GM12878 (cell line): ENCODE measurements around the gene ERC2. TPM values are rescaled to one million over a fixed set of nuclear protein-coding genes. Genes with fewer than 3 reads are reported as not detected.

Experiments
- ATAC-seq: fragments of 200-7000 bp; cut with Tn5 transposase; 3 replicates; pipeline ENCODE4 v1.9.1; 2020; ENCODE audit warnings: mild to moderate bottlenecking, moderate library complexity
- BruUV-seq: library from RNA; stranded (reverse); fragments of 400-500 nt; replicated peaks from 2 replicates; lab custom pipeline; 2021; lab: Mats Ljungman, UMichigan
- CTCF ChIA-PET: fragments of 300-600 bp; sonication (Branson Sonifier 250); formaldehyde crosslinking; extraction: SDS; loops from one replicate; lab custom pipeline; 2021; ENCODE audit warnings: inconsistent platforms; lab: Yijun Ruan, JAX
- POLR2A ChIA-PET: fragments of 350-600 bp; formaldehyde crosslinking; extraction: SDS; loops from one replicate; lab custom pipeline; 2021; ENCODE audit warnings: inconsistent platforms; lab: Charles Lee
- RAD21 ChIA-PET: fragments of 300-600 bp; sonication (Branson Sonifier 250); formaldehyde crosslinking; loops from one replicate; lab custom pipeline; 2023; ENCODE audit warnings: antibody characterized with exemption; ENCODE audit not compliant: unreplicated experiment; lab: Charles Lee
- SMC1A ChIA-PET: fragments of 300-600 bp; sonication (Branson Sonifier 250); formaldehyde crosslinking; loops from one replicate; lab custom pipeline; 2023; ENCODE audit not compliant: unreplicated experiment, uncharacterized antibody; lab: Charles Lee
- DNase-seq: peaks from one replicate; pipeline ENCODE4 v3.0.0-alpha.2; 2011; ENCODE audit warnings: low read depth, low spot score
- FAIRE-seq: peaks from 3 replicates; lab custom pipeline; 2011; peaks lifted over from hg19 to GRCh38; lab: Jason Lieb, UNC
- H2AFZ ChIP-seq: 2 replicates; pipeline ENCODE4 v1.6.0; 2011; ENCODE audit warnings: low read depth, low read length, control low read depth; ENCODE audit not compliant: control insufficient read depth
- H3K27ac ChIP-seq: 2 replicates; pipeline ENCODE4 v1.5.1; 2011; ENCODE audit warnings: control low read depth; ENCODE audit not compliant: control insufficient read depth, insufficient read depth
- H3K27me3 ChIP-seq, 2 experiments: replicated peaks in 1 of 2; 2 replicates each; pipeline versions ENCODE4 v1.6.0 to v1.6.1; 2011; ENCODE audit warnings: low read length in 1 of 2; ENCODE audit not compliant: control insufficient read depth in 2 of 2, insufficient read depth in 2 of 2
- H3K36me3 ChIP-seq, 2 experiments: 2 replicates each; pipeline ENCODE4 v1.5.1; 2011; ENCODE audit warnings: low read length in 1 of 2; ENCODE audit not compliant: control insufficient read depth in 2 of 2, insufficient read depth in 2 of 2
- H3K4me1 ChIP-seq: 2 replicates; pipeline ENCODE4 v1.6.1; 2011; ENCODE audit warnings: mild to moderate bottlenecking, low read length, moderate library complexity, mixed read lengths; ENCODE audit not compliant: control insufficient read depth, insufficient read depth
- H3K4me2 ChIP-seq: 2 replicates; pipeline ENCODE4 v1.6.0; 2011; ENCODE audit warnings: control low read depth; ENCODE audit not compliant: control insufficient read depth, insufficient read depth
- H3K4me3 ChIP-seq: fragments of 200-600 bp; sonication (generic); 2 replicates; pipeline ENCODE4 v1.5.1; 2016
- H3K79me2 ChIP-seq: 2 replicates; pipeline ENCODE4 v1.6.0; 2011; ENCODE audit warnings: low read length; ENCODE audit not compliant: control insufficient read depth, insufficient read depth
- H3K9ac ChIP-seq: 2 replicates; pipeline ENCODE4 v1.8.0; 2011; ENCODE audit warnings: low read length, control low read depth, mixed read lengths; ENCODE audit not compliant: control insufficient read depth, insufficient read depth
- H3K9me3 ChIP-seq: replicated peaks from 3 replicates; pipeline ENCODE4 v1.5.1; 2011; ENCODE audit warnings: mild to moderate bottlenecking, low read length; ENCODE audit not compliant: control insufficient read depth, insufficient read depth
- H4K20me1 ChIP-seq: 2 replicates; pipeline ENCODE4 v1.6.0; 2011; ENCODE audit not compliant: control insufficient read depth, insufficient read depth
- BMI1 ChIP-seq: fragments of 450-650 bp; IDR thresholded peaks from 2 replicates; pipeline ENCODE4 v1.6.1; 2016; ENCODE audit warnings: mild to moderate bottlenecking, moderate library complexity, borderline replicate concordance
- CHD4 ChIP-seq: fragments of 200-600 bp; sonication (generic); IDR thresholded peaks from 2 replicates; pipeline ENCODE4 v1.6.1; 2016; ENCODE audit warnings: mild to moderate bottlenecking
- EGR1 ChIP-seq, 2 experiments: IDR thresholded peaks; 1 replicate in 1 of 2; 2 replicates in 1 of 2; pipeline ENCODE4 v1.6.1; 2011 to 2012; ENCODE audit warnings: low read depth in 2 of 2, low read length in 2 of 2, borderline replicate concordance in 1 of 2, mild to moderate bottlenecking in 1 of 2, moderate library complexity in 1 of 2
- GATAD2B ChIP-seq: fragments of 450-650 bp; conservative IDR thresholded peaks from 2 replicates; pipeline ENCODE4 v1.6.1; 2017; ENCODE audit warnings: low read depth, mild to moderate bottlenecking, moderate library complexity
- HCFC1 ChIP-seq: fragments of 150-350 bp; IDR thresholded peaks from 2 replicates; pipeline ENCODE4 v1.6.1; 2014; ENCODE audit warnings: low read length
- NFYA ChIP-seq: IDR thresholded peaks from 2 replicates; pipeline ENCODE4 v1.6.1; 2011; ENCODE audit warnings: low read depth, mild to moderate bottlenecking, low read length, improper control_type of control experiment, borderline replicate concordance
- NR2C2 ChIP-seq: IDR thresholded peaks from 2 replicates; pipeline ENCODE4 v1.6.1; 2011; ENCODE audit warnings: borderline replicate concordance, low read depth; ENCODE audit not compliant: control insufficient read depth, insufficient read length
- SIX5 ChIP-seq: IDR thresholded peaks from 2 replicates; pipeline ENCODE4 v1.6.1; 2011; ENCODE audit warnings: mild to moderate bottlenecking, low read depth, low read length, moderate library complexity; ENCODE audit not compliant: severe bottlenecking
- ZNF207 ChIP-seq: fragments of 450-650 bp; IDR thresholded peaks from 2 replicates; pipeline ENCODE4 v1.6.1; 2014; ENCODE audit warnings: antibody characterized with exemption, mild to moderate bottlenecking, borderline replicate concordance
- WGBS: methylation state at CpG from one replicate; pipeline ENCODE4 v1.1.6; 2016; ENCODE audit warnings: low lambda C conversion rate; ENCODE audit not compliant: insufficient replicate concordance, insufficient coverage; ENCODE audit errors: missing lambda C conversion rate; 5-methylcytosine and 5-hydroxymethylcytosine counted together
- in situ Hi-C: fragments of 300-500 bp; cut with MboI; formaldehyde crosslinking; loops from 9 replicates; pipeline ENCODE4 v1.14.3; 2018; ENCODE audit warnings: mixed read lengths
- intact Hi-C: fragments of 100-400 bp; cut with micrococcal nuclease; formaldehyde crosslinking; loops from one replicate; pipeline ENCODE4 v1.14.2; 2022; ENCODE audit not compliant: unreplicated experiment
- polyA plus RNA-seq, 11 experiments: library from polyadenylated mRNA; depleted of rRNA in 4 of 11; unstranded in 6 of 11; stranded (reverse) in 5 of 11; fragments of >200 nt; fragmentation: Nextera tagmentation in 4 of 11; fragmentation: Illumina TruSeq in 1 of 11; extraction: Ambion mirVana in 4 of 11; extraction: Trizol in 1 of 11; gene quantifications; 1 replicate in 1 of 11; 2 replicates in 10 of 11; pipeline versions ENCODE4 v1.2.1 to v1.2.3, GENCODE V29; 2011 to 2016; ENCODE audit warnings: inconsistent platforms in 2 of 11, missing spikeins in 2 of 11, low read depth in 1 of 11
- total RNA-seq, 4 experiments: library from RNA; depleted of rRNA in 3 of 4; stranded (reverse); fragments of >200 nt in 3 of 4; fragmentation: Illumina TruSeq in 1 of 4; extraction: Trizol in 1 of 4; gene quantifications; 2 replicates each; pipeline versions ENCODE4 v1.2.1 to v1.2.3, GENCODE V29; 2013 to 2021

The ERC2 gene
- total and polyA plus RNA-seq, 10 of the 15 experiments (the other 5 are each of a cell fraction or from before 2014, with no cell fraction given): 0.06 to 1.4 (median 0.12) TPM; not detected in 3

- no peak for TF ChIP-seq BMI1
These were observed 1001.7 kb downstream of the ERC2 start (continued) for GRCh38 chr3:55466526-55466925.

- in situ Hi-C loops: no loop called here
- Histone ChIP-seq H3K9me3 (no peaks in the 10 kb centered on the region), H4K20me1 (no peaks in the 10 kb centered on the region), H2AFZ (no peak overlapping the region), H3K4me2 (no peak overlapping the region), H3K4me3 (no peak overlapping the region), H3K79me2 (no peaks in the 10 kb centered on the region), H3K36me3 (no peaks in the 10 kb centered on the region), H3K4me1 (no peaks in the 10 kb centered on the region), H3K9ac (no peak overlapping the region), H3K27me3 (peaks cover 0 to 2% of the 10 kb centered on the region in 2 experiments; a peak in 2 of 4 replicates), H3K27ac (no peak overlapping the region)
- no TSS peak for BruUV-seq
- intact Hi-C loops: no loop called here
- ChIA-PET CTCF (no interaction called here), POLR2A (interaction anchor here (0.6 kb wide), 1 partner anchor 430 kb away, joined by 4 read pairs; no protein-coding TSS in a partner anchor), SMC1A (no interaction called here), RAD21 (no interaction called here)
- DNase-seq (no peak), ATAC-seq (no peak), FAIRE-seq (no peak)
- TF ChIP-seq HCFC1 (no peak), NFYA (no peak), SIX5 (peak; percentile 24), ZNF207 (no peak), NR2C2 (no peak), EGR1 (IDR thresholded peaks at IDR 0.05; ENCODE audit: borderline replicate concordance in 1 of 2, low read depth in 2 of 2, low read length in 2 of 2) (no peak), GATAD2B (no peak), CHD4 (no peak)
- WGBS: 31% methylated on average over 1 of the region's 1 CpG
These were observed 1006.4 kb downstream of the ERC2 start for GRCh38 chr3:55461896-55462295.
